DOHH2 (cell line): Measurements from ENCODE around the gene TRPM2.

Experiments
- CTCF ChIP-seq: fragments of 200-600 bp; sonication (generic); IDR thresholded peaks from one replicate; pipeline ENCODE4 v1.5.1; 2014; ENCODE audit warnings: antibody characterized with exemption, mild to moderate bottlenecking, low read depth, low read length; ENCODE audit not compliant: poor library complexity, severe bottlenecking
- EZH2phosphoT487 ChIP-seq: fragments of 200-600 bp; sonication (generic); IDR thresholded peaks from 2 replicates; pipeline ENCODE4 v1.6.1; 2017; ENCODE audit warnings: borderline replicate concordance, mild to moderate bottlenecking, antibody characterized with exemption, low read length, moderate library complexity, mixed read lengths

DNA sequence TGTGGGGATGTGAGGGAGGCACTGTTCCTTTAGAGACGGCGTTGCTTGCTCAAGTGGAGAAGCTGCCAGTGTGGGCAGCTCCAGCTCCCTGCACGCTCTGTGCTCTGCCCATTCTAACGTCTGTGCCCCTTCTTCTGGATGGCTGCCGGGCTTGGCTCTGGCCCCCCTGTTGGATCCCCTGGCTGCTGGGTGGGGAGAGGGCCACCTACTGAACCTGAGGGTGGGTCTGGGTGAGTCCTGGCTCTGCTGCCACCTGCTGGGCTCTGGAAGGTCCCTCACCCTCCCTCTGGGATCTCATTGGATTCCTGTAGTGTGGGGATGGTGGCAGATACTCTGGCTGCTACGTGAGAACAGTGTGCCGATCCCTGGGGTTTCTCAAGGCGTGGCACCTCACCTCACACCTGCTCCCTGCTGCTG is 48.5 kb upstream of the TRPM2 start:
- no peak for TF ChIP-seq EZH2phosphoT487
- peak; percentile 83 for TF ChIP-seq CTCF
